HCT116 (cell line): ENCODE data around the gene MXD1. TPM values are rescaled to one million over a fixed set of nuclear protein-coding genes. Genes with fewer than 3 reads are reported as not detected.
A peak's percentile ranks its signal among the peaks of the same experiment; 100 is the strongest.

Experiments
- ATAC-seq: fragments of 200-7000 bp; cut with Tn5 transposase; 2 replicates; pipeline ENCODE4 v1.9.1; 2020; ENCODE audit warnings: mild to moderate bottlenecking, moderate library complexity
- BruUV-seq: library from RNA; stranded (reverse); fragments of 400-500 nt; replicated peaks from 2 replicates; lab custom pipeline; 2021; lab: Mats Ljungman, UMichigan
- CTCF ChIA-PET: fragments of 300-600 bp; sonication (Branson Sonifier 250); formaldehyde crosslinking; loops from one replicate; lab custom pipeline; 2021; ENCODE audit warnings: antibody characterized with exemption; lab: Charles Lee
- POLR2A ChIA-PET: fragments of 300-600, 350-600 bp; sonication (Branson Sonifier 250); formaldehyde crosslinking; loops from one replicate; lab custom pipeline; 2021; ENCODE audit warnings: antibody characterized with exemption; lab: Charles Lee
- RAD21 ChIA-PET, 2 experiments: fragments of 300-600 bp; sonication (Branson Sonifier 250); formaldehyde crosslinking; loops; one replicate each; lab custom pipeline; 2023; ENCODE audit warnings: low total read pairs in 2 of 2; ENCODE audit not compliant: uncharacterized antibody in 2 of 2, unreplicated experiment in 2 of 2, low non-redundant PET in 1 of 2; lab: Charles Lee
- DNase-seq: peaks from one replicate; pipeline ENCODE4 v3.0.0-alpha.2; 2010; ENCODE audit warnings: low read depth, low spot score
- H2AFZ ChIP-seq: fragments of 200-600 bp; shearing (Covaris generic), sonication (generic); 2 replicates; pipeline ENCODE4 v1.6.1; 2017; ENCODE audit warnings: low read depth, mixed run types, mixed read lengths, antibody characterized with exemption, low read length; ENCODE audit not compliant: poor library complexity, severe bottlenecking
- H3K27ac ChIP-seq: 2 replicates; pipeline ENCODE4 v1.5.1; 2012; ENCODE audit warnings: low read depth, low read length
- H3K27me3 ChIP-seq: fragments of 200-600 bp; sonication (generic); 2 replicates; pipeline ENCODE4 v1.6.1; 2016; ENCODE audit warnings: mixed run types, low read length, mixed read lengths; ENCODE audit not compliant: insufficient read depth
- H3K36me3 ChIP-seq, 2 experiments: fragments of 200-500 bp in 1 of 2; fragments of 200-600 bp in 1 of 2; sonication (Bioruptor generic) in 1 of 2; sonication (generic) in 1 of 2; 2 replicates each; pipeline versions ENCODE4 v1.5.1 to v1.6.1; 2014 to 2016; ENCODE audit warnings: low read length in 2 of 2, inconsistent platforms in 1 of 2, mixed read lengths in 1 of 2, mixed run types in 1 of 2; ENCODE audit not compliant: insufficient read depth in 2 of 2, control insufficient read depth in 1 of 2
- H3K4me1 ChIP-seq, 2 experiments: fragments of 200-600 bp in 1 of 2; sonication (generic) in 1 of 2; 2 replicates each; pipeline versions ENCODE4 v1.5.1 to v1.6.1; 2012 to 2017; ENCODE audit warnings: low read length in 2 of 2, inconsistent platforms in 1 of 2, mild to moderate bottlenecking in 1 of 2, mixed read lengths in 1 of 2, mixed run types in 1 of 2, moderate library complexity in 1 of 2; ENCODE audit not compliant: insufficient read depth in 2 of 2, control insufficient read depth in 1 of 2
- H3K4me2 ChIP-seq: fragments of 200-600 bp; sonication (generic); 2 replicates; pipeline ENCODE4 v1.6.1; 2017; ENCODE audit warnings: mixed run types, low read length, mixed read lengths
- H3K4me3 ChIP-seq, 2 experiments: fragments of 200-600 bp in 1 of 2; sonication (generic) in 1 of 2; replicated peaks in 1 of 2; 2 replicates each; pipeline ENCODE4 v1.5.1; 2011 to 2016; ENCODE audit warnings: low read length in 2 of 2, control low read depth in 1 of 2, low read depth in 1 of 2, mild to moderate bottlenecking in 1 of 2, mixed read lengths in 1 of 2, mixed run types in 1 of 2
- H3K79me2 ChIP-seq: fragments of 200-600 bp; sonication (generic); 2 replicates; pipeline ENCODE4 v1.6.1; 2017; ENCODE audit warnings: mild to moderate bottlenecking, mixed run types, low read length, moderate library complexity, mixed read lengths; ENCODE audit not compliant: insufficient read depth
- H3K9ac ChIP-seq: fragments of 200-600 bp; sonication (generic); 2 replicates; pipeline ENCODE4 v1.6.1; 2016; ENCODE audit warnings: low read length, mixed read lengths
- H3K9me2 ChIP-seq: fragments of 200-600 bp; sonication (generic), shearing (Covaris generic); 2 replicates; pipeline ENCODE4 v1.6.1; 2017; ENCODE audit warnings: mixed run types, mild to moderate bottlenecking, moderate library complexity; ENCODE audit not compliant: insufficient read depth
- H3K9me3 ChIP-seq, 2 experiments: fragments of 200-500 bp in 1 of 2; fragments of 200-600 bp in 1 of 2; sonication (Bioruptor generic) in 1 of 2; sonication (generic) in 1 of 2; 2 replicates each; pipeline ENCODE4 v1.6.1; 2014 to 2017; ENCODE audit warnings: low read length in 2 of 2, mixed read lengths in 2 of 2, inconsistent platforms in 1 of 2, low read depth in 1 of 2, mild to moderate bottlenecking in 1 of 2, mixed run types in 1 of 2, moderate library complexity in 1 of 2; ENCODE audit not compliant: control insufficient read depth in 1 of 2, insufficient read depth in 1 of 2
- H4K20me1 ChIP-seq: fragments of 200-600 bp; sonication (generic), shearing (Covaris generic); 2 replicates; pipeline ENCODE4 v1.6.1; 2017; ENCODE audit warnings: mixed run types, mild to moderate bottlenecking, moderate library complexity; ENCODE audit not compliant: insufficient read depth
- CBX3 ChIP-seq: IDR thresholded peaks from 2 replicates; pipeline ENCODE4 v1.6.1; 2012; ENCODE audit warnings: low read depth
- FOSL1 ChIP-seq: IDR thresholded peaks from 2 replicates; pipeline ENCODE4 v1.6.1; 2012; ENCODE audit warnings: low read depth
- POLR2A ChIP-seq: IDR thresholded peaks from 2 replicates; pipeline ENCODE4 v1.7.0; 2011; ENCODE audit warnings: borderline replicate concordance; ENCODE audit not compliant: insufficient read depth, insufficient read length; ENCODE audit errors: extremely low read depth
- RAD21 ChIP-seq: IDR thresholded peaks from 2 replicates; pipeline ENCODE4 v1.6.1; 2012; ENCODE audit warnings: low read depth, mild to moderate bottlenecking
- SRF ChIP-seq: IDR thresholded peaks from 2 replicates; pipeline ENCODE4 v1.6.1; 2012; ENCODE audit warnings: low read depth
- TCF7L2 ChIP-seq: IDR thresholded peaks from 2 replicates; pipeline ENCODE4 v1.7.0; 2011; ENCODE audit warnings: borderline replicate concordance, inconsistent platforms; ENCODE audit not compliant: insufficient read depth, insufficient read length; ENCODE audit errors: extremely low read depth
- ZFX ChIP-seq: fragments of 450-650 bp; IDR thresholded peaks from 2 replicates; pipeline ENCODE4 v1.6.1; 2017
- ZNF274 ChIP-seq: fragments of 200-500 bp; sonication (Bioruptor generic); IDR thresholded peaks from 2 replicates; pipeline ENCODE4 v1.6.1; 2014; ENCODE audit warnings: mild to moderate bottlenecking, low read depth, low read length, inconsistent platforms
- intact Hi-C: fragments of 100-400 bp; cut with micrococcal nuclease; formaldehyde crosslinking; loops from 2 replicates; pipeline ENCODE4 v1.10.0; 2022
- total RNA-seq: library from RNA; stranded (reverse); gene quantifications from one replicate; pipeline ENCODE4 v1.2.1, GENCODE V29; 2021; ENCODE audit not compliant: unreplicated experiment
- TF ChIP-seq, protein P1 (sequence below), 3 experiments: fragments of 200-600 bp in 1 of 3; sonication (generic) in 1 of 3; IDR thresholded peaks in 2 of 3; conservative IDR thresholded peaks in 1 of 3; 2 replicates each; pipeline ENCODE4 v1.5.1; 2012 to 2017; ENCODE audit warnings: low read depth in 2 of 3, low read length in 2 of 3, antibody characterized with exemption in 1 of 3, borderline replicate concordance in 1 of 3, control low read depth in 1 of 3, mild to moderate bottlenecking in 1 of 3, mixed read lengths in 1 of 3, mixed run types in 1 of 3, moderate library complexity in 1 of 3; ENCODE audit not compliant: insufficient read depth in 1 of 3
- TF ChIP-seq, protein P2 (sequence below): IDR thresholded peaks from 2 replicates; pipeline ENCODE4 v1.6.1; 2012

Gene MXD1
- total RNA-seq, 1 experiment from 2014 or later = 10.3 TPM

DNA sequence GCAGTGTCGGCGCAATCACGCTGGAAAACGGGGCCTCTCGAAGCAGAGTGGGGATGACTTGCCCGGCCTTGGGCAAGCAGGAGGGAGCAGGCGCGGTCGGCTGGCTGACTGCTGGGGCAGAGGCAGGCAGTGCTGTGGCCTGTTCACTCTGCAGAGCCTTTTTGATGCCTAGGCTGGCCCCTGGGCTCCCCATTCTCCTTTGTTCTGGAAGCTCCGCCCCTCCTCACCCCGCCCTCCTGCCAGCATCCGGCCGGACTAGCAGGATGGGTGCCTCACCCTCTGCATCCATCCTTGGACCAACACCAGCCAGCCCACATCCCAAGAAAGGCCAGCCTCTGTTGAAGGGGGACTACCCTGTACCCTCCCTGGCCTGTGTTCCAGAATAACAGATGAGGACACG lies 46.6 kb downstream of the MXD1 start, which contains the start of gene ASPRV1:
ASPRV1 (minus strand) TSS at position 136 of the 400 bp plus-strand sequence. CDS start 195 bp downstream, outside the sequence.
- H2AFZ ChIP-seq = no peak within 1 kb of the TSS
- CTCF ChIA-PET = interaction anchor here (0.6 kb wide), 1 partner anchor 11 kb away, joined by 4 read pairs; no protein-coding TSS in a partner anchor
- ATAC-seq (0 out of 2 replicates have a peak, but pooled peaks have one; percentile 40), DNase-seq (no peak)
- BruUV-seq = no TSS peak
- H3K4me3 ChIP-seq = no peak within 1 kb of the TSS
- H3K9ac ChIP-seq = no peak within 1 kb of the TSS
- no peak within 1 kb of the TSS for H3K4me2 ChIP-seq
- H3K4me1 ChIP-seq = no peaks in the 10 kb centered on the region
- intact Hi-C loops = no loop called here
- no peaks in the 10 kb centered on the region for H4K20me1 ChIP-seq
- POLR2A ChIA-PET = no interaction called here
- no peaks in the 10 kb centered on the region for H3K36me3 ChIP-seq
- H3K27ac ChIP-seq = no peak within 1 kb of the TSS
- RAD21 ChIA-PET = no interaction called here
- H3K9me2 ChIP-seq = no peaks in the 10 kb centered on the region
- H3K9me3 ChIP-seq = no peaks in the 10 kb centered on the region
- no peaks in the 10 kb centered on the region for H3K79me2 ChIP-seq
- H3K27me3 ChIP-seq = peaks cover 6% of the 10 kb centered on the region; the same call in 1 of the 2 replicates
- TF ChIP-seq POLR2A (no peak), RAD21 (no peak), FOSL1 (no peak), ZNF274 (no peak)
- TF ChIP-seq, protein P1, sequence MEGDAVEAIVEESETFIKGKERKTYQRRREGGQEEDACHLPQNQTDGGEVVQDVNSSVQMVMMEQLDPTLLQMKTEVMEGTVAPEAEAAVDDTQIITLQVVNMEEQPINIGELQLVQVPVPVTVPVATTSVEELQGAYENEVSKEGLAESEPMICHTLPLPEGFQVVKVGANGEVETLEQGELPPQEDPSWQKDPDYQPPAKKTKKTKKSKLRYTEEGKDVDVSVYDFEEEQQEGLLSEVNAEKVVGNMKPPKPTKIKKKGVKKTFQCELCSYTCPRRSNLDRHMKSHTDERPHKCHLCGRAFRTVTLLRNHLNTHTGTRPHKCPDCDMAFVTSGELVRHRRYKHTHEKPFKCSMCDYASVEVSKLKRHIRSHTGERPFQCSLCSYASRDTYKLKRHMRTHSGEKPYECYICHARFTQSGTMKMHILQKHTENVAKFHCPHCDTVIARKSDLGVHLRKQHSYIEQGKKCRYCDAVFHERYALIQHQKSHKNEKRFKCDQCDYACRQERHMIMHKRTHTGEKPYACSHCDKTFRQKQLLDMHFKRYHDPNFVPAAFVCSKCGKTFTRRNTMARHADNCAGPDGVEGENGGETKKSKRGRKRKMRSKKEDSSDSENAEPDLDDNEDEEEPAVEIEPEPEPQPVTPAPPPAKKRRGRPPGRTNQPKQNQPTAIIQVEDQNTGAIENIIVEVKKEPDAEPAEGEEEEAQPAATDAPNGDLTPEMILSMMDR (IDR thresholded peaks at IDR 0.05 in 2 of 3, conservative IDR thresholded peaks at IDR 0.05 in 1 of 3; ENCODE audit: borderline replicate concordance in 1 of 3, insufficient read depth in 1 of 3, low read depth in 2 of 3, low read length in 2 of 3) = no peak

DNA sequence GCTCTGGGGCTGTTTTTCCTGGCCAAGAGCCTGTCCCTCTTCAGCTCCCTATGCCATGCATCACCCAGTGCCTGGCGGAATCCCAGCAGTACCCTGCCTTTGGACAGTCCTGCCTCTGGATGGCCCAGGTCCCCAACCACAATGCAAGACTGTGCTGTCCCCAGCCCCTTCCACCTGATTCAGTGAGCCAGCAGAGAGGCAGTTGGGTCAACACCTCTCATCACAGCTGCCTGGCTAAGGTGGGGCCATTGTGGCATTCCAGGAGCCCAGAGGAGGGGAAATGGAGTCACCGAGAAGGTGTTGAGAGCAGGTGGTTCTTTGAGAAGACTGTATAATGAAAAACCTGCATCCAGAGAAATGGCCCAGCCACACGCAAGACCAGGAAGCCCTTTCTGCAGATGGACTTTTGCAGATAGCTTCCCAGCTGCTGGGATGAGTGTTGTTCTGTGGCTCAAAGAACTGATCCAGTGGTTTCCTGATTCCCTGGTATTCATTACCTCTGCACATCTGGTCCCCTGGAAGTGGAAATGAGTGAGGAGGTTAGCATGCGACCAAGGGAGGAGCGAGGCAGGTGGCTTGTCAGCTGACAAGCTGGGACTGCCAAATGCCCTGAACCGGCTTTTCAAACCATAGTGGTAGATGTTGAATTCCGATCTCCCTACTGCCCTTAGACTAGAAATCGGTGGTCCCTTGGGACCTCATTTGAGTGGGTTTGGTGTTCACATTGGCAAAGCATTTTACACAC lies 48.2 kb downstream of the MXD1 start:
- RAD21 ChIA-PET = no interaction called here
- no peaks in the 10 kb centered on the region for H3K9me3 ChIP-seq
- H4K20me1 ChIP-seq = no peaks in the 10 kb centered on the region
- CTCF ChIA-PET = no interaction called here
- no peaks in the 10 kb centered on the region for H3K36me3 ChIP-seq
- H3K4me3 ChIP-seq = no peak overlapping the region
- ATAC-seq = no peak
- TF ChIP-seq SRF (no peak), ZFX (no peak), CBX3 (no peak), FOSL1 (no peak), ZNF274 (no peak), TCF7L2 (no peak)
- TF ChIP-seq, protein P2, sequence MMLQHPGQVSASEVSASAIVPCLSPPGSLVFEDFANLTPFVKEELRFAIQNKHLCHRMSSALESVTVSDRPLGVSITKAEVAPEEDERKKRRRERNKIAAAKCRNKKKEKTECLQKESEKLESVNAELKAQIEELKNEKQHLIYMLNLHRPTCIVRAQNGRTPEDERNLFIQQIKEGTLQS = no peak
- no peak overlapping the region for H3K27ac ChIP-seq
- no peak for DNase-seq
- no peak overlapping the region for H3K4me2 ChIP-seq
- H3K9ac ChIP-seq = no peak overlapping the region
- H3K79me2 ChIP-seq = no peaks in the 10 kb centered on the region
- no TSS peak for BruUV-seq
- H3K9me2 ChIP-seq = no peaks in the 10 kb centered on the region
- POLR2A ChIA-PET = no interaction called here
- intact Hi-C loops = no loop called here
- H3K27me3 ChIP-seq = no peaks in the 10 kb centered on the region
- no peak overlapping the region for H2AFZ ChIP-seq
- no peaks in the 10 kb centered on the region for H3K4me1 ChIP-seq
